NCI-H345 treated with DMSO at 0.1 percent for 48 hours (cell line): Measurements from ENCODE around the gene TOX2.

ENCODE experiments used
- DNase-seq: peaks from one replicate; lab custom pipeline; 2025; ENCODE audit not compliant: unreplicated experiment; lab: John Stamatoyannopoulos, UW

TOX2 gene

GRCh38 chr20:44053046-44053445 is 138.4 kb downstream of the TOX2 start:
- no peak for DNase-seq

DNA sequence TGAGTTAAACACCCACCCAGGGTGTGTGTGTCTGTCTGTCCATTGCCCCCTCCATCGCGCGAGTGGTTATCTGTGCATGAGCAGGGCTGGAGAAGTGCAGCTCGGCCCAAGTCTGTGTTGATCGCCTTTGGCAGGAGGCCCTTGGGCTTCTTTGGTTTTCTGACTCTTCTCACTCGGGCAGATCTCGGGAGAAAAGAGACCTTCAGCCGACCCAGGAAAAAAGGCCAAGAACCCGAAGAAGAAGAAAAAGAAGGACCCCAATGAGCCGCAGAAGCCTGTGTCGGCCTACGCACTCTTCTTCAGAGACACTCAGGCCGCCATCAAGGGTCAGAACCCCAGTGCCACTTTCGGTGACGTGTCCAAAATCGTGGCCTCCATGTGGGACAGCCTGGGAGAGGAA is 139.5 kb downstream of the TOX2 start:
- no peak for DNase-seq

- DNase-seq: no peak
Measured at GRCh38 chr20:44054849-44055248, 140.2 kb downstream of the TOX2 start.

DNA sequence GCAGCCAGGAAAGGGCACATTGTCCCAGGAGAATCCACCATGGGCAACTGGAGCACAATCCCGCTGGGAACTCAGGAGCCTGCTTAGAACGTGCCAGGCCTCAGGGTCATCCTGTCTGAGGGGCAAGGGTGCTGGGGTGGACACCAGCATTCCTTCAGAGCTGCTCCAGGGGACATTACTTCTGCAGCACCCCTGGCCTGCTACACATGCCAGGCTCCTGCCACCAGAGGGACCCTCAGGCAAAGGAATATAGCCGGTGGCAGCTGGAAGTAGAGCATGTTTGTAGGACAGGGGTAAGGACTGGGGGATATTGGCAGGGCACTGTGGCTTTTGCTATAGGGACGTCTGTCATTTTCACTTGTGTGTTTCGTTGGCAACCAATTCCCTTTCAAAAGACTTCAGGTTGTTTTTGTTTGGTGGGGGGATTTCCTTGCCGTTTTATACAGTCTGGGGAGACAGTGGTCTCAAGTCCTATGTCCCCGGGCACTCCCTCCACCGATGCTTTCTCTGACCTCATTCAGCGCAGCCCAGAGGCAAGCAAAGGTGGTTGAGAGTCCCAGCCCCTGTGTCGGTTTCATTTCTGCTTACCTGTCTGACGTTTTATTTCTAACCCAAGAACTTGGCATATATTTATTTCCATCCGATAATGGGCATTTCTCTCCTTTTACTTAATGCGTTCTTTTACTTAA is 141.5 kb downstream of the TOX2 start:
- no peak for DNase-seq

- peak; percentile 58 for DNase-seq
Measured at GRCh38 chr20:44057698-44058675, 143.3 kb downstream of the TOX2 start.

- no peak for DNase-seq
Measured at GRCh38 chr20:44064501-44065400, 150.1 kb downstream of the TOX2 start.

DNA sequence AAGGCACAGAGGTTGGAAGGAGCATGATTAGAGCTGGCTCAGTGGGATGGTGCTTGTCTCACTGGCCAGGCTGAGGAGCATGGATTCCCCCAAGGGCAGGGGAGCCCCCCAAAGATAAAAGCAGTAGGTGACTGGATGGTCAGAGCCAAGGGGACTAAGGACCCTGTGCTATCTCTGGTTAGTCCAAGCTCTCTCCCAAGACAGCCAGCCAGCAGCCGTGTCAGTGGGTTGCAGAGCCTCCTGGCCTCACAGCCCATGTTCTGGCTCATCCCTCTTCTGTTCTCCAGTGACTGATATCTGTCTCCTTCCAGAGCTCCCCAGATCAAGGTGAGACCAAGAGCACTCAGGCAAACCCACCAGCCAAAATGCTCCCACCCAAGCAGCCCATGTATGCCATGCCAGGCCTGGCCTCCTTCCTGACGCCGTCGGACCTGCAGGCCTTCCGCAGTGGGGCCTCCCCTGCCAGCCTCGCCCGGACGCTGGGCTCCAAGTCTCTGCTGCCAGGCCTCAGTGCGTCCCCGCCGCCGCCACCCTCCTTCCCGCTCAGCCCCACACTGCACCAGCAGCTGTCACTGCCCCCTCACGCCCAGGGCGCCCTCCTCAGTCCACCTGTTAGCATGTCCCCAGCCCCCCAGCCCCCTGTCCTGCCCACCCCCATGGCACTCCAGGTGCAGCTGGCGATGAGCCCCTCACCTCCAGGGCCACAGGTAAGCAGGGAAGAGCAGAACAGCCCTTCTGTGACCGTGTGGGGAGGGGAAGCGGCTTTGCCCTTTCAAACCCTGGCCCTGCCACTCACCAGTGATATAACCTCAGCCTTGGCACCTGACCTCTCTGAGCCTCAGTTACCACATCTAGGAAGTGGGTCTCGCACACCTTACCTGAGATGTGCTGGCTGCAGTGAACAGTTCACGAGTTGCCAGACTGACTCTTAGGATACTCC is 151.0 kb downstream of the TOX2 start:
- no peak for DNase-seq

GRCh38 chr20:44066645-44067606 is 152.3 kb downstream of the TOX2 start:
- no peak for DNase-seq

DNA sequence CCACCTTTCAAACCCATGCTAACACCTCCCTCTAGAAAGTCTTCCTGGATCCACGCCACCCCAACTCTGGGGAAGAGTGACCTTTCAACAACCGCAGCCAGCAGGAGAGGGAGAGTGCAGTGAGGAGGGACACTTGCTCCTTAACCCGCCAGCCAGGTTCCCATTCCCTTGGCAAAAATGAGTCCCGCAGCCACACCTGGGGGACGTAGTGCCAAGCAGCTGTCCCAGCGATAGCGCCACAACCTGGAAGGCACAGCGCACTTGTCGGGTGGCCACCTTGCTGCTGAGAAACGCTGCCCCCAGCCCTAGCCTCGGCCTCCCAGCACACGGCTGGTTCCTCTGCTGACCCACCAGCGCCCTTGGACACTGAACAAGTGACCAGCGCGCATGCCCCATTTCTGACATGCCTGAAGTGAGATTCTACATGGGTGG is 153.0 kb downstream of the TOX2 start:
- DNase-seq: no peak

- no peak for DNase-seq
Measured at GRCh38 chr20:44068316-44069201, 153.9 kb downstream of the TOX2 start.

GRCh38 chr20:44069203-44070011 is 154.8 kb downstream of the TOX2 start:
- DNase-seq: no peak

GRCh38 chr20:44070139-44070900 is 155.7 kb downstream of the TOX2 start:
- DNase-seq: no peak

- no peak for DNase-seq
Measured at GRCh38 chr20:44071057-44071456, 156.4 kb downstream of the TOX2 start.

GRCh38 chr20:44071526-44072111 is 157.0 kb downstream of the TOX2 start:
- no peak for DNase-seq

DNA sequence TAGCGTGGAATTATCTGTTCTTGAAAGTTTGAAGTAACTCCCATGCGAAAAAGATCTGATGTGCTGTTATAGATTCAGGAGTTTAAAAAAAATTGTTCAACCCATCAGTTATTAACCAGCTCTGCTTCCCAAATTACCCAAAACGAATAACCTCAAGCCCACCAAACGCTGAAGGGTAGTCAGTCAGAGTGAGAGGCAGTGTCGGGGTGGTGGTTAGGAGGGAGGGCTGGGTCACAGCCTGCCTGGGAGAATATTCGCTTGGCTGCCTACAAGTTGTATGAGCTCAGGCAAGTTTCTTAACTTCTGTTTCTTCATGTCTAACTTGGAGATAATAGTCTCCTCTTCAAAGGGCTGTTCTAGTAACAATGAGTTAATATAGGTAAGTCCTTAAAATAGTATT is 157.7 kb downstream of the TOX2 start:
- DNase-seq: no peak
